GM12878 (cell line): ENCODE results near the gene STAT5B. TPM values are rescaled to one million over a fixed set of nuclear protein-coding genes. Genes with fewer than 3 reads are reported as not detected.

ENCODE experiments used
- ATAC-seq: fragments of 200-7000 bp; cut with Tn5 transposase; 3 replicates; pipeline ENCODE4 v1.9.1; 2020; ENCODE audit warnings: mild to moderate bottlenecking, moderate library complexity
- BruUV-seq: library from RNA; stranded (reverse); fragments of 400-500 nt; replicated peaks from 2 replicates; lab custom pipeline; 2021; lab: Mats Ljungman, UMichigan
- CTCF ChIA-PET: fragments of 300-600 bp; sonication (Branson Sonifier 250); formaldehyde crosslinking; extraction: SDS; loops from one replicate; lab custom pipeline; 2021; ENCODE audit warnings: inconsistent platforms; lab: Yijun Ruan, JAX
- POLR2A ChIA-PET: fragments of 350-600 bp; formaldehyde crosslinking; extraction: SDS; loops from one replicate; lab custom pipeline; 2021; ENCODE audit warnings: inconsistent platforms; lab: Charles Lee
- RAD21 ChIA-PET: fragments of 300-600 bp; sonication (Branson Sonifier 250); formaldehyde crosslinking; loops from one replicate; lab custom pipeline; 2023; ENCODE audit warnings: antibody characterized with exemption; ENCODE audit not compliant: unreplicated experiment; lab: Charles Lee
- SMC1A ChIA-PET: fragments of 300-600 bp; sonication (Branson Sonifier 250); formaldehyde crosslinking; loops from one replicate; lab custom pipeline; 2023; ENCODE audit not compliant: unreplicated experiment, uncharacterized antibody; lab: Charles Lee
- DNase-seq: peaks from one replicate; pipeline ENCODE4 v3.0.0-alpha.2; 2011; ENCODE audit warnings: low read depth, low spot score
- FAIRE-seq: peaks from 3 replicates; lab custom pipeline; 2011; peaks lifted over from hg19 to GRCh38; lab: Jason Lieb, UNC
- H2AFZ ChIP-seq: 2 replicates; pipeline ENCODE4 v1.6.0; 2011; ENCODE audit warnings: low read depth, low read length, control low read depth; ENCODE audit not compliant: control insufficient read depth
- H3K27ac ChIP-seq: 2 replicates; pipeline ENCODE4 v1.5.1; 2011; ENCODE audit warnings: control low read depth; ENCODE audit not compliant: control insufficient read depth, insufficient read depth
- H3K27me3 ChIP-seq, 2 experiments: replicated peaks in 1 of 2; 2 replicates each; pipeline versions ENCODE4 v1.6.0 to v1.6.1; 2011; ENCODE audit warnings: low read length in 1 of 2; ENCODE audit not compliant: control insufficient read depth in 2 of 2, insufficient read depth in 2 of 2
- H3K36me3 ChIP-seq, 2 experiments: 2 replicates each; pipeline ENCODE4 v1.5.1; 2011; ENCODE audit warnings: low read length in 1 of 2; ENCODE audit not compliant: control insufficient read depth in 2 of 2, insufficient read depth in 2 of 2
- H3K4me1 ChIP-seq: 2 replicates; pipeline ENCODE4 v1.6.1; 2011; ENCODE audit warnings: mild to moderate bottlenecking, low read length, moderate library complexity, mixed read lengths; ENCODE audit not compliant: control insufficient read depth, insufficient read depth
- H3K4me2 ChIP-seq: 2 replicates; pipeline ENCODE4 v1.6.0; 2011; ENCODE audit warnings: control low read depth; ENCODE audit not compliant: control insufficient read depth, insufficient read depth
- H3K4me3 ChIP-seq: fragments of 200-600 bp; sonication (generic); 2 replicates; pipeline ENCODE4 v1.5.1; 2016
- H3K79me2 ChIP-seq: 2 replicates; pipeline ENCODE4 v1.6.0; 2011; ENCODE audit warnings: low read length; ENCODE audit not compliant: control insufficient read depth, insufficient read depth
- H3K9ac ChIP-seq: 2 replicates; pipeline ENCODE4 v1.8.0; 2011; ENCODE audit warnings: low read length, control low read depth, mixed read lengths; ENCODE audit not compliant: control insufficient read depth, insufficient read depth
- H3K9me3 ChIP-seq: replicated peaks from 3 replicates; pipeline ENCODE4 v1.5.1; 2011; ENCODE audit warnings: mild to moderate bottlenecking, low read length; ENCODE audit not compliant: control insufficient read depth, insufficient read depth
- H4K20me1 ChIP-seq: 2 replicates; pipeline ENCODE4 v1.6.0; 2011; ENCODE audit not compliant: control insufficient read depth, insufficient read depth
- BCL11A ChIP-seq: IDR thresholded peaks from 2 replicates; pipeline ENCODE4 v1.6.1; 2011; ENCODE audit warnings: low read depth, low read length
- BHLHE40 ChIP-seq, 2 experiments: fragments of 450-650 bp in 1 of 2; IDR thresholded peaks; 2 replicates each; pipeline ENCODE4 v1.6.1; 2011 to 2017; ENCODE audit warnings: low read depth in 2 of 2, borderline replicate concordance in 1 of 2, improper control_type of control experiment in 1 of 2, low read length in 1 of 2, mild to moderate bottlenecking in 1 of 2
- BRCA1 ChIP-seq: IDR thresholded peaks from 2 replicates; pipeline ENCODE4 v1.6.1; 2011; ENCODE audit warnings: low read depth, low read length, improper control_type of control experiment
- DPF2 ChIP-seq: fragments of 450-650 bp; IDR thresholded peaks from 2 replicates; pipeline ENCODE4 v1.6.1; 2017; ENCODE audit warnings: mild to moderate bottlenecking
- EED ChIP-seq: sonication (generic); IDR thresholded peaks from 2 replicates; pipeline ENCODE4 v1.6.1; 2016; ENCODE audit warnings: antibody characterized with exemption, low read depth
- FOXK2 ChIP-seq: fragments of 450-650 bp; IDR thresholded peaks from 2 replicates; pipeline ENCODE4 v1.6.1; 2017; ENCODE audit warnings: mild to moderate bottlenecking, moderate library complexity
- GATAD2B ChIP-seq: fragments of 450-650 bp; conservative IDR thresholded peaks from 2 replicates; pipeline ENCODE4 v1.6.1; 2017; ENCODE audit warnings: low read depth, mild to moderate bottlenecking, moderate library complexity
- HDAC6 ChIP-seq: fragments of 200-600 bp; sonication (generic); IDR thresholded peaks from one replicate; pipeline ENCODE4 v1.8.0; 2017; ENCODE audit warnings: antibody characterized with exemption; ENCODE audit not compliant: unreplicated experiment
- IKZF1 ChIP-seq: fragments of 450-650 bp; conservative IDR thresholded peaks from 2 replicates; pipeline ENCODE4 v1.6.1; 2017; ENCODE audit warnings: antibody characterized with exemption, mild to moderate bottlenecking
- IKZF2 ChIP-seq, 2 experiments: fragments of 450-650 bp; IDR thresholded peaks; 2 replicates each; pipeline ENCODE4 v1.6.1; 2017; ENCODE audit warnings: mild to moderate bottlenecking in 2 of 2, moderate library complexity in 2 of 2
- MYC ChIP-seq: IDR thresholded peaks from 2 replicates; pipeline ENCODE4 v1.6.1; 2011; ENCODE audit warnings: mild to moderate bottlenecking, low read length, moderate library complexity, inconsistent platforms; ENCODE audit not compliant: insufficient read depth, insufficient replicate concordance, insufficient read length, severe bottlenecking
- PML ChIP-seq: IDR thresholded peaks from 2 replicates; pipeline ENCODE4 v1.6.1; 2012; ENCODE audit warnings: low read length, inconsistent platforms
- POLR2AphosphoS2 ChIP-seq: IDR thresholded peaks from 2 replicates; pipeline ENCODE4 v1.6.1; 2011; ENCODE audit warnings: low read depth, mild to moderate bottlenecking, low read length, improper control_type of control experiment, moderate library complexity
- RUNX3 ChIP-seq: IDR thresholded peaks from 2 replicates; pipeline ENCODE4 v1.6.1; 2012; ENCODE audit warnings: low read length, inconsistent platforms
- WGBS: methylation state at CpG from one replicate; pipeline ENCODE4 v1.1.6; 2016; ENCODE audit warnings: low lambda C conversion rate; ENCODE audit not compliant: insufficient replicate concordance, insufficient coverage; ENCODE audit errors: missing lambda C conversion rate; 5-methylcytosine and 5-hydroxymethylcytosine counted together
- in situ Hi-C: fragments of 300-500 bp; cut with MboI; formaldehyde crosslinking; loops from 9 replicates; pipeline ENCODE4 v1.14.3; 2018; ENCODE audit warnings: mixed read lengths
- intact Hi-C: fragments of 100-400 bp; cut with micrococcal nuclease; formaldehyde crosslinking; loops from one replicate; pipeline ENCODE4 v1.14.2; 2022; ENCODE audit not compliant: unreplicated experiment
- polyA plus RNA-seq, 11 experiments: library from polyadenylated mRNA; depleted of rRNA in 4 of 11; unstranded in 6 of 11; stranded (reverse) in 5 of 11; fragments of >200 nt; fragmentation: Nextera tagmentation in 4 of 11; fragmentation: Illumina TruSeq in 1 of 11; extraction: Ambion mirVana in 4 of 11; extraction: Trizol in 1 of 11; gene quantifications; 1 replicate in 1 of 11; 2 replicates in 10 of 11; pipeline versions ENCODE4 v1.2.1 to v1.2.3, GENCODE V29; 2011 to 2016; ENCODE audit warnings: inconsistent platforms in 2 of 11, missing spikeins in 2 of 11, low read depth in 1 of 11
- total RNA-seq, 4 experiments: library from RNA; depleted of rRNA in 3 of 4; stranded (reverse); fragments of >200 nt in 3 of 4; fragmentation: Illumina TruSeq in 1 of 4; extraction: Trizol in 1 of 4; gene quantifications; 2 replicates each; pipeline versions ENCODE4 v1.2.1 to v1.2.3, GENCODE V29; 2013 to 2021
- TF ChIP-seq, protein P1 (sequence below): fragments of 450-650 bp; IDR thresholded peaks from 2 replicates; pipeline ENCODE4 v1.6.1; 2017; ENCODE audit warnings: mild to moderate bottlenecking, moderate library complexity

Gene STAT5B
- total and polyA plus RNA-seq, 10 of the 15 experiments (the other 5 are each of a cell fraction or from before 2014, with no cell fraction given) = 11.0 to 69.6 (median 46.7) TPM

DNA sequence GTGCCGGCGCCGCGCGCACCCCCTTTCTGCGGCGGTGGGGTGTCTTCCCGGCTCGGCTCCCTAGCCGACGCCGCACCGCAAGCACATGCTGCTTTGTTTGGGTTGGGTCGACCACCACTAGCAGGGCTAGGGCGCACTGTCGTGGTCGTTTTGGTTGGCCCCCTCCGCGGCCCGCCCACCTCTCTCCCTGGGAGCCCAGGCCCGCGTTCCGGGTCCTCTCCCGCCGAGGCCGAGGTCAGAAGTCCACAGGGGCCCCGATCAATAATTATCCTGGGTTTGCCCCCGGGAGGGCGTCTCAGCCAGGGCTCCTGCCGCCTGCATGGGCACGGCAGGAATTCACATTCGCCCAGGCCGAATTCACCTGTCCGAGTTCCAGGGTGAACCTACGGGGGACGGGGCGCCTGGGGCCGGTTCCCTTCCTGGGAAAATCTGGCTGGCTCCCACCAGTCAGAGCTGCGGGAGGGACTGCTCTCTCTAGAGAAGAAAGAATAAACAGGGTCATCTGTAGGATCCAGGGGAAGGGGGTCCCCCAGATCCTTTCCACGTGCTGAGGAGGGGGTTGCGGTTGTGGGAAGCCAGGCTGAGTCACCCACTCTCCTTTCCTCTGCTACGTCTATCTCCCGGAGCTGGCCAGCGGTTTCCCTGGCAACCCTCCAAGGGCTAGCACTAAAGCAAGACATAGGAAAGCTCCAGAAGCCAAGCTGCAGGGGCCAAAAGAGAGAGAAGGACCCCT, 584 bp upstream of the STAT5B start:
- TSS peak; percentile 72 for BruUV-seq
- no peak for DNase-seq
- Histone ChIP-seq H3K36me3 (no peaks in the 10 kb centered on the region), H3K4me3 (peak overlapping the region; percentile 76), H3K27ac (peak overlapping the region; percentile 73), H4K20me1 (no peaks in the 10 kb centered on the region), H3K27me3 (no peaks in the 10 kb centered on the region), H3K4me2 (peak overlapping the region; percentile 98), H3K9me3 (no peaks in the 10 kb centered on the region), H3K79me2 (peaks cover 37% of the 10 kb centered on the region), H3K9ac (peak overlapping the region; percentile 83), H3K4me1 (peaks cover 22% of the 10 kb centered on the region), H2AFZ (peak overlapping the region; percentile 88)
- 14% methylated on average over 38 of the region's 44 CpGs for WGBS
- TF ChIP-seq PML (no peak), IKZF1 (0 out of 2 replicates have a peak, but pooled peaks have one; percentile 55), BRCA1 (no peak), RUNX3 (peak; percentile 64), MYC (peak; percentile 38), BCL11A (no peak), POLR2AphosphoS2 (0 out of 2 replicates have a peak, but pooled peaks have one; percentile 6), HDAC6 (peak; percentile 58), GATAD2B (peak; percentile 13; the same call in 1 of the 2 replicates), IKZF2 (IDR thresholded peaks at IDR 0.05) (peak in 1 of 2 experiments; percentile 46; a peak in 2 of 4 replicates), DPF2 (peak; percentile 42; the same call in 1 of the 2 replicates), FOXK2 (no peak), EED (peak; percentile 39; the same call in 1 of the 2 replicates), BHLHE40 (IDR thresholded peaks at IDR 0.05; ENCODE audit: borderline replicate concordance in 1 of 2, low read depth in 2 of 2, low read length in 1 of 2) (peak in 1 of 2 experiments; percentile 43; a peak in 1 of 4 replicates)
- TF ChIP-seq, protein P1, sequence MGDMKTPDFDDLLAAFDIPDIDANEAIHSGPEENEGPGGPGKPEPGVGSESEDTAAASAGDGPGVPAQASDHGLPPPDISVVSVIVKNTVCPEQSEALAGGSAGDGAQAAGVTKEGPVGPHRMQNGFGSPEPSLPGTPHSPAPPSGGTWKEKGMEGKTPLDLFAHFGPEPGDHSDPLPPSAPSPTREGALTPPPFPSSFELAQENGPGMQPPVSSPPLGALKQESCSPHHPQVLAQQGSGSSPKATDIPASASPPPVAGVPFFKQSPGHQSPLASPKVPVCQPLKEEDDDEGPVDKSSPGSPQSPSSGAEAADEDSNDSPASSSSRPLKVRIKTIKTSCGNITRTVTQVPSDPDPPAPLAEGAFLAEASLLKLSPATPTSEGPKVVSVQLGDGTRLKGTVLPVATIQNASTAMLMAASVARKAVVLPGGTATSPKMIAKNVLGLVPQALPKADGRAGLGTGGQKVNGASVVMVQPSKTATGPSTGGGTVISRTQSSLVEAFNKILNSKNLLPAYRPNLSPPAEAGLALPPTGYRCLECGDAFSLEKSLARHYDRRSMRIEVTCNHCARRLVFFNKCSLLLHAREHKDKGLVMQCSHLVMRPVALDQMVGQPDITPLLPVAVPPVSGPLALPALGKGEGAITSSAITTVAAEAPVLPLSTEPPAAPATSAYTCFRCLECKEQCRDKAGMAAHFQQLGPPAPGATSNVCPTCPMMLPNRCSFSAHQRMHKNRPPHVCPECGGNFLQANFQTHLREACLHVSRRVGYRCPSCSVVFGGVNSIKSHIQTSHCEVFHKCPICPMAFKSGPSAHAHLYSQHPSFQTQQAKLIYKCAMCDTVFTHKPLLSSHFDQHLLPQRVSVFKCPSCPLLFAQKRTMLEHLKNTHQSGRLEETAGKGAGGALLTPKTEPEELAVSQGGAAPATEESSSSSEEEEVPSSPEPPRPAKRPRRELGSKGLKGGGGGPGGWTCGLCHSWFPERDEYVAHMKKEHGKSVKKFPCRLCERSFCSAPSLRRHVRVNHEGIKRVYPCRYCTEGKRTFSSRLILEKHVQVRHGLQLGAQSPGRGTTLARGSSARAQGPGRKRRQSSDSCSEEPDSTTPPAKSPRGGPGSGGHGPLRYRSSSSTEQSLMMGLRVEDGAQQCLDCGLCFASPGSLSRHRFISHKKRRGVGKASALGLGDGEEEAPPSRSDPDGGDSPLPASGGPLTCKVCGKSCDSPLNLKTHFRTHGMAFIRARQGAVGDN = peak; percentile 73; the same call in 1 of the 2 replicates
- POLR2A ChIA-PET = interaction anchor here (0.7 to 2.2 kb wide), 4 partner anchors 9 to 1560 kb away, joined by 3 to 9 read pairs (median 3); partner anchors contain the start of gene STAT5A
- SMC1A ChIA-PET = interaction anchor here (0.9 to 1.3 kb wide), 4 partner anchors 10 to 126 kb away, joined by 3 to 6 read pairs (median 4); no protein-coding TSS in a partner anchor
- RAD21 ChIA-PET = interaction anchor here (0.9 to 1.1 kb wide), 3 partner anchors 13 to 123 kb away, joined by 3 to 4 read pairs (median 3); no protein-coding TSS in a partner anchor
- peak; percentile 36 for ATAC-seq
- no peak for FAIRE-seq
- in situ Hi-C loops (no loop called here), intact Hi-C loops (no loop called here)
- CTCF ChIA-PET = interaction anchor here (0.7 to 2.0 kb wide), 4 partner anchors 8 to 90 kb away, joined by 3 to 14 read pairs (median 3); no protein-coding TSS in a partner anchor
